Liver (tissue), 3 donors: ENCODE results near the gene HIF1AN.

ENCODE experiments used
- EGR1 ChIP-seq, 2 donors: IDR thresholded peaks; 2 replicates each; pipeline ENCODE4 v1.6.1; 2016 to 2018; ENCODE audit warnings: antibody characterized with exemption in 2 of 2, low read depth in 2 of 2
- HNF4A ChIP-seq, 2 donors: conservative IDR thresholded peaks; 2 replicates each; pipeline ENCODE4 v1.6.1; 2016; ENCODE audit warnings: antibody characterized with exemption in 2 of 2, mild to moderate bottlenecking in 2 of 2
- JUND ChIP-seq, 2 donors: IDR thresholded peaks; 2 replicates each; pipeline ENCODE4 v1.6.1; 2016; ENCODE audit warnings: antibody characterized with exemption in 2 of 2
- RAD21 ChIP-seq, 2 donors: IDR thresholded peaks; 2 replicates each; pipeline ENCODE4 v1.6.1; 2016; ENCODE audit warnings: antibody characterized with exemption in 2 of 2, mild to moderate bottlenecking in 2 of 2
- SP1 ChIP-seq: IDR thresholded peaks from 2 replicates; pipeline ENCODE4 v1.6.1; 2018; ENCODE audit warnings: antibody characterized with exemption, mild to moderate bottlenecking
- TAF1 ChIP-seq: conservative IDR thresholded peaks from 2 replicates; pipeline ENCODE4 v1.6.1; 2016; ENCODE audit warnings: antibody characterized with exemption, mild to moderate bottlenecking
- YY1 ChIP-seq: IDR thresholded peaks from 2 replicates; pipeline ENCODE4 v1.6.1; 2016; ENCODE audit warnings: antibody characterized with exemption, mild to moderate bottlenecking
- TF ChIP-seq, protein P1 (sequence below): fragments of 150-350 bp; IDR thresholded peaks from 2 replicates; pipeline ENCODE4 v1.5.1; 2017; ENCODE audit warnings: improper control_type of control experiment, low read depth, low read length; ENCODE audit not compliant: missing input control
- TF ChIP-seq, protein P2 (sequence below): IDR thresholded peaks from 2 replicates; pipeline ENCODE4 v1.6.1; 2016; ENCODE audit warnings: antibody characterized with exemption, mild to moderate bottlenecking
- TF ChIP-seq, protein P3 (sequence below): IDR thresholded peaks from 2 replicates; pipeline ENCODE4 v1.6.1; 2016; ENCODE audit warnings: antibody characterized with exemption
- TF ChIP-seq, protein P4 (sequence below): IDR thresholded peaks from 2 replicates; pipeline ENCODE4 v1.6.1; 2016; ENCODE audit warnings: antibody characterized with exemption
- TF ChIP-seq, protein P5 (sequence below): IDR thresholded peaks from 2 replicates; pipeline ENCODE4 v1.6.1; 2016; ENCODE audit warnings: antibody characterized with exemption
- donor health status: healthy.
- donor health status: healthy.

DNA sequence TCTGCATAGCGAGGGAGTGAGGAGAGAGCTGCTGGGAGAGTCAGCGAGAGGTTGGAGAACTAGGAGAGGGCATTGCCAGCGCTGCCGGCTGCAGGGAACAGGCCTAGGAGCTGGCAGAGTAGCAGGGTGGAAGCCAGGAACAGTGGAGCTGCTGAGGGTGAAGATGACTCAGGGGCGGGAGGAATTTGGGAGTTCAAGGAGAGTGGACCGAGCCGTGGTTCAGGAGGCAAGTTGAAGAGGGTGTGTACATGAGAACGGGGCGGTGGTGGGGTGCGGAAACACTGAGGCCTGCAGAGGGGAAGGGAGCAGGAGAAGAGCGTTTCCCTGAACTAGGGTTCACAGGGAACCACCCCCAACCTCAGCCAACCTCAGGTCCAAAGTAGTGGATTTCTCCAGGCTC, 31.5 kb downstream of the HIF1AN start:
- TF ChIP-seq, protein P1, sequence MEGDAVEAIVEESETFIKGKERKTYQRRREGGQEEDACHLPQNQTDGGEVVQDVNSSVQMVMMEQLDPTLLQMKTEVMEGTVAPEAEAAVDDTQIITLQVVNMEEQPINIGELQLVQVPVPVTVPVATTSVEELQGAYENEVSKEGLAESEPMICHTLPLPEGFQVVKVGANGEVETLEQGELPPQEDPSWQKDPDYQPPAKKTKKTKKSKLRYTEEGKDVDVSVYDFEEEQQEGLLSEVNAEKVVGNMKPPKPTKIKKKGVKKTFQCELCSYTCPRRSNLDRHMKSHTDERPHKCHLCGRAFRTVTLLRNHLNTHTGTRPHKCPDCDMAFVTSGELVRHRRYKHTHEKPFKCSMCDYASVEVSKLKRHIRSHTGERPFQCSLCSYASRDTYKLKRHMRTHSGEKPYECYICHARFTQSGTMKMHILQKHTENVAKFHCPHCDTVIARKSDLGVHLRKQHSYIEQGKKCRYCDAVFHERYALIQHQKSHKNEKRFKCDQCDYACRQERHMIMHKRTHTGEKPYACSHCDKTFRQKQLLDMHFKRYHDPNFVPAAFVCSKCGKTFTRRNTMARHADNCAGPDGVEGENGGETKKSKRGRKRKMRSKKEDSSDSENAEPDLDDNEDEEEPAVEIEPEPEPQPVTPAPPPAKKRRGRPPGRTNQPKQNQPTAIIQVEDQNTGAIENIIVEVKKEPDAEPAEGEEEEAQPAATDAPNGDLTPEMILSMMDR = no peak
- no peak for TF ChIP-seq HNF4A (conservative IDR thresholded peaks at IDR 0.05)
- TF ChIP-seq TAF1 = no peak
- TF ChIP-seq SP1 = no peak
- TF ChIP-seq, protein P2, sequence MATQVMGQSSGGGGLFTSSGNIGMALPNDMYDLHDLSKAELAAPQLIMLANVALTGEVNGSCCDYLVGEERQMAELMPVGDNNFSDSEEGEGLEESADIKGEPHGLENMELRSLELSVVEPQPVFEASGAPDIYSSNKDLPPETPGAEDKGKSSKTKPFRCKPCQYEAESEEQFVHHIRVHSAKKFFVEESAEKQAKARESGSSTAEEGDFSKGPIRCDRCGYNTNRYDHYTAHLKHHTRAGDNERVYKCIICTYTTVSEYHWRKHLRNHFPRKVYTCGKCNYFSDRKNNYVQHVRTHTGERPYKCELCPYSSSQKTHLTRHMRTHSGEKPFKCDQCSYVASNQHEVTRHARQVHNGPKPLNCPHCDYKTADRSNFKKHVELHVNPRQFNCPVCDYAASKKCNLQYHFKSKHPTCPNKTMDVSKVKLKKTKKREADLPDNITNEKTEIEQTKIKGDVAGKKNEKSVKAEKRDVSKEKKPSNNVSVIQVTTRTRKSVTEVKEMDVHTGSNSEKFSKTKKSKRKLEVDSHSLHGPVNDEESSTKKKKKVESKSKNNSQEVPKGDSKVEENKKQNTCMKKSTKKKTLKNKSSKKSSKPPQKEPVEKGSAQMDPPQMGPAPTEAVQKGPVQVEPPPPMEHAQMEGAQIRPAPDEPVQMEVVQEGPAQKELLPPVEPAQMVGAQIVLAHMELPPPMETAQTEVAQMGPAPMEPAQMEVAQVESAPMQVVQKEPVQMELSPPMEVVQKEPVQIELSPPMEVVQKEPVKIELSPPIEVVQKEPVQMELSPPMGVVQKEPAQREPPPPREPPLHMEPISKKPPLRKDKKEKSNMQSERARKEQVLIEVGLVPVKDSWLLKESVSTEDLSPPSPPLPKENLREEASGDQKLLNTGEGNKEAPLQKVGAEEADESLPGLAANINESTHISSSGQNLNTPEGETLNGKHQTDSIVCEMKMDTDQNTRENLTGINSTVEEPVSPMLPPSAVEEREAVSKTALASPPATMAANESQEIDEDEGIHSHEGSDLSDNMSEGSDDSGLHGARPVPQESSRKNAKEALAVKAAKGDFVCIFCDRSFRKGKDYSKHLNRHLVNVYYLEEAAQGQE = no peak
- TF ChIP-seq, protein P3, sequence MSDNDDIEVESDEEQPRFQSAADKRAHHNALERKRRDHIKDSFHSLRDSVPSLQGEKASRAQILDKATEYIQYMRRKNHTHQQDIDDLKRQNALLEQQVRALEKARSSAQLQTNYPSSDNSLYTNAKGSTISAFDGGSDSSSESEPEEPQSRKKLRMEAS = no peak
- TF ChIP-seq RAD21 (IDR thresholded peaks at IDR 0.05) = no peak
- TF ChIP-seq JUND (IDR thresholded peaks at IDR 0.05) = no peak
- no peak for TF ChIP-seq YY1
- TF ChIP-seq EGR1 (IDR thresholded peaks at IDR 0.05; ENCODE audit: low read depth in 2 of 2) = no peak
- TF ChIP-seq, protein P4, sequence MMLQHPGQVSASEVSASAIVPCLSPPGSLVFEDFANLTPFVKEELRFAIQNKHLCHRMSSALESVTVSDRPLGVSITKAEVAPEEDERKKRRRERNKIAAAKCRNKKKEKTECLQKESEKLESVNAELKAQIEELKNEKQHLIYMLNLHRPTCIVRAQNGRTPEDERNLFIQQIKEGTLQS = no peak
- TF ChIP-seq, protein P5, sequence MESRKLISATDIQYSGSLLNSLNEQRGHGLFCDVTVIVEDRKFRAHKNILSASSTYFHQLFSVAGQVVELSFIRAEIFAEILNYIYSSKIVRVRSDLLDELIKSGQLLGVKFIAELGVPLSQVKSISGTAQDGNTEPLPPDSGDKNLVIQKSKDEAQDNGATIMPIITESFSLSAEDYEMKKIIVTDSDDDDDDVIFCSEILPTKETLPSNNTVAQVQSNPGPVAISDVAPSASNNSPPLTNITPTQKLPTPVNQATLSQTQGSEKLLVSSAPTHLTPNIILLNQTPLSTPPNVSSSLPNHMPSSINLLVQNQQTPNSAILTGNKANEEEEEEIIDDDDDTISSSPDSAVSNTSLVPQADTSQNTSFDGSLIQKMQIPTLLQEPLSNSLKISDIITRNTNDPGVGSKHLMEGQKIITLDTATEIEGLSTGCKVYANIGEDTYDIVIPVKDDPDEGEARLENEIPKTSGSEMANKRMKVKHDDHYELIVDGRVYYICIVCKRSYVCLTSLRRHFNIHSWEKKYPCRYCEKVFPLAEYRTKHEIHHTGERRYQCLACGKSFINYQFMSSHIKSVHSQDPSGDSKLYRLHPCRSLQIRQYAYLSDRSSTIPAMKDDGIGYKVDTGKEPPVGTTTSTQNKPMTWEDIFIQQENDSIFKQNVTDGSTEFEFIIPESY = no peak
